Effector CD4-positive, alpha-beta T cell (primary cell): ENCODE data around the gene CAPN8.

Experiments used
- DNase-seq: peaks from one replicate; pipeline ENCODE4 v3.0.0-alpha.2; 2020

CAPN8 gene

DNA sequence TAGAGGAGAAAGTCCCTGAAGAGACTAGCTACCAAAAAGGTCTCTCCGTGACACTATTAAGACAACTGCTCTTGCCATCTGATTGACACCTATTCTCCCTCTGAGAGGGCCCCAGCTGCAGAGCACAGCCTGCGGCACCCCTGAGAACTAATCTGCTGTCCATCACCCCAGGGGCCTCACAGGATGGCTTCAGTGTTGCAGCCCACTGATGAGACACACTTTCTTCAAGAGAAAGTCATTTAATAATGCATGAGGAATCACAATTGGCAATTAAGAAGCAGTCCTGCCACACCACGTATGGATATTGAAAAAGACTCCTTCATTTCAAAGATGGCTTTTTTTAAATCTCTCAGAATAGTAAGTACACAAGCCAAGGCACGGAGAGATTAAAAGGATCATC lies 48.9 kb downstream of the CAPN8 start:
- DNase-seq: no peak

DNA sequence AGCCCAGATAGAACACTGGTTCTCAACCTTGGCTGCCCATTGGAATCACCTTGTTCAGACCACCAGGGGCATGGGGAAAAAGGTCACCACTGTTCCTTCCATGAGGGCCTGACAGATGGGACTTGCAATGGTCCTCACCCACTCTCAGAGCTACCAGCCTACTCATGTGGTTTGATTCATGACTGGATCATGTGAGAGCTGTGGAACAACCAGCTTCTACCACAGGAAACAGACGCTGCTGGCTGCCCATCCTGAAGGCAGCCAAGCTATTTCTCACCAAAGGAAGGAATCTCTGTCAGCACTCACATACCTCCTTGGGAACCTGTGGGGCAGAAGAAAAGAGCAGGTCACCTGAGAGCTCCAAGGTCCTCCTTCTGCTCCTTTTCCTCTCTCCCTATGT lies 53.6 kb downstream of the CAPN8 start:
- DNase-seq: no peak

DNA sequence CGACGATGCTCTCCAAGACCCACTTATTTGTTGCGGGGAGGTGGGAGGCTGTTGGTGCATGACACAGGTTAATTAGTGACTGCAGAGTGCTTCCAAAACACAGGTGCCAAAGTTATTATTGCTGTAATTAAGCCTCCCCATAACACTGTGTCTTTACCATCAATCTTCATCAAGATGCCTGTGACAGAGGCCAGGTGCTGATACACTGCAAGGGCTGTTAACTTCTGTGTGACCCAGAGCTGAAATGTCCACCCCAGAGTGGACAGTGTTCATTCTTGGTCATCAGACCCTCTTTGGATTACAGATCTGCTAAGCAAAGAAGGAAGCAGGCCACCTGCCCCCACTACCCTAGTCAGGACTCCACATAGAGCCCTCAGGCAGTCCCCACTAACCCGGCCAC lies 55.5 kb downstream of the CAPN8 start:
- no peak for DNase-seq

DNA sequence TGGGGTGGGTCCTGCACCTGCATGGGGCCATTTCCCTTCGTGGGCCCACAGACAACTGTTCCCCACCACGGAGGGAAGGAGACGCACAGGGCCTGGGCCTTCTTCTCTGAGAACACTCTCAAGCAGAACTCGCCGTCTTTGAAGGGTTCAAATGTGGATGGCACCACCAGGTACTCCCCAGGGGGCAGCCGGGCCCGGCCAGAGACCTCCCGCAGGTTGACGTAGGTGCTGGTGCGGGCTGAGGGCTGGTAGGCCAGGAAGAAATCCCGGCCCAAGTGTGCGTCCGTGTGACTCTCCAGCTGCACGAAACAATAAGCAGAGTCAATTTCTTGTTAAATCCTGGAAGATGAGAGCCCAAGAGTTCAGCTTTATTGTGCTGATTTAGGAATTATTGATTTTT lies 56.4 kb downstream of the CAPN8 start:
- no peak for DNase-seq

DNA sequence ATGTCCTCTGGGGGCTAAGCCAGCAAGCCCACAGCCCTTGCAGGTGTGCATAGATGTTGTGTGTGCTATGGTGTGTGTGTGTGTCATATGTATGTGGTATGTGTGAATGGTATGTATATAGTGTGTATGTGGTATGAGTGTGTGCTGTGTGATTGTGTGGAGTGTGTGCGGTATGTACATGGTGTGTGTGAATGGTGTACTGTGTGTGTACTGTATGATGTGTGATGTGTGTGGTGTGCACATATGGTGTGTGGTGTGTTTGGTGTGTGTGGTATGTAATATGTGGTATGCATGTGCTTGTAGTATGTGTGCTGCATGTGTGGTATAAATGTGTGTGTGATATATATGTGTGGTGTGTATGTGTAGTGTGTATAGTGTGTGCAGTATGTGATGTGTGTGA lies 107.0 kb downstream of the CAPN8 start:
- no peak for DNase-seq

DNA sequence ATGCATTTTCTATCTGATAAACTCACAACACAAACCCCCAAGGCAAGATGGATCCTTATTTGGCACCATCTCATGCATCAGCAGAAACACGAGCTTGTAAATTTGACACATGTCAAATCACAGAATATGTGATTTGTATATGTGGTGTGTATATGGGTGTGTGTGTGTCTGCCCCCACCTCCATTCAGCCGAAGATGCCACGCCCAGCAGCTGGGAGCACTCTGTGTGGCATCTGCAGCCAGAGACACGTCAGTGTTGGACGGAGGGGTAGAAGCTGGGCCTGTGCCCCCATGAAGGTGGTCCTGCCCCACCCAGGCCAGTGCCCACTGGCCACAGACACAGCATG lies 108.4 kb downstream of the CAPN8 start:
- DNase-seq: no peak

DNA sequence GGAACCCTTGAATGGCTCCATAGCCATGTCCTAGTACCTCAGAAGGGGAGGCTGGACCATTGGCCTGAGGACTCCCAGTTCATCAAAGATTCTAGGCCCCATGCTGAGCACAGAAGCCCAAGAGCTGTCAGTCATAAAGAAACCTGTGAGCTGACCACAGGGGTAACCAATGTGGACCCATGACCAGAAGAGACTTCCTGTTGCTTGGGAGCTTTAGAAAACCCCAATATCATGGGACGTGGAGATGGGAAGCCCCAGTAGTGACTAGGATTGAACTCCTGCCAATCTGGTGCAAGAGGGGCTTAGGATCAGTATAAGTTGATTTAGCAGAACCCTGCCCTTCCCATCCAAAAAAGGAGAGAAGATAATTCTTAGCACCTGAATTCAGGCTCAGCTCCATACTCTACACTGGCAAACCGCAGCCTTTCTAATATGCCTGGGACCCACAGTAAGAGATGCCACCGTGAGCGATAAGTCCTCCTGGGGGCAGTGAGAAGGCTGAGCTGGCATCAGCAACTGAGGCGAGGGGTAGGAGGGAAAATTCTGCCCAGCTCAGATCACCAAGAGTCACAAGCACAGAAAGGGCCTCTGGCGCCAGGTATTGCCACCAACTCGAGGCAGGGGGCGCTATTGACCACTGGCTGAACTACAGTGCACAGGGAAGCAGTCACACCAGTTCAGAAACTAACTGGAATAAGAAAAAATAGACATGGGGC lies 108.9 kb downstream of the CAPN8 start:
- no peak for DNase-seq

DNA sequence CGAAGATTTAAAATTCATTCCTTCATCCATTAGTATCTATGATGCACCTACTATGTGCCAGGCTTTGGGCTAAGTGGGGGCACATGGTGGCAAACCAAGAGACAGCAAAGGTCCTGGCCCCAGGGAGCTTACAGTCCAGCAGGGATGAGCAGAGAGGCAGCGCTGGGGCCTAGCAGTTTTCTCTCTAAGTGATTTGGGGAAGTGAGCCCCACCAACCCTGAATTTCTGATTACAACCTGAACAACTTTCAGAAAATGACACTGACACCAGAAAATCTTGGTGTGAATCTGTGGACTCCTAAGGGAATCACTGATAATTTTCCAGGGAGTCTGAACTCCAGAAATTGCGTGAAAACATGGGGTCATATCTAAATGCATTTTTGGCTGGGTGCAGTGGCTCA lies 111.5 kb downstream of the CAPN8 start:
- DNase-seq: no peak

DNA sequence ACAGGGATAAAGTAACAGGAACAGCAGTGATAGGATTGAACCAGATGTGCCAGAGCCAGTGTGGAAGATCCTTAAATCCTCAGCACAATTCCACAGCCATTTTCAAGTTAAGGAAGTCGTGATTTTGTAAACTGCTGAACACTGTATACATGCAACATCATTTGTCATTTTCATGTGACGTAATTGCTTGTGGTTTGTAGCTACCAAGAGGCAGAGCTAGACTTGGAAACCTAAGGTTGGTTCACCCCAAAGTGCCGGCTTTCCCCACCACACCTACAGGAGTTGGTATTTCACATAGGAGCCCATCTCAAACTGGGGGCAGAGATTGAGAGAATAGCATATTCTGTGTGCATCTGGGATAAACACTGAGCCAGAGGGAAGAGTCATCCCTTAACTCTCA lies 113.9 kb downstream of the CAPN8 start:
- no peak for DNase-seq

DNA sequence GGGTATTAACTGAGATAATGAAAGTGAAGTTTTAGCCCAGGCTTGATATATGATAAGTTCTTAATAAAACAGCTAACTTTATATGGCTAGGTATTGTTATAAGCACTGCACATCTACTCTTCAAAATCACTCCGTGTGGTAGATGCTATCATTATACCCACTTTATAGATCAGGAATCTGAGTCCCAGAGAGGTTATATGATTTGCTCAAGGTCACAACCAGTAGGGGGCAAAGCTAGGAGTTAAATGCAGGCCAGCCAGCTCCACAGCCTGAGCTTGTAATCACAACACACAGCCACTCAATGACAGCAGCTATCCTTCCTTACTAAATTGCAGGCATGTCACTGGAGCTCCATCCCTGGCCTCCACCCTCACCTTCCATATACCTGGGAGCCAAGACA lies 115.8 kb downstream of the CAPN8 start:
- DNase-seq: no peak

DNA sequence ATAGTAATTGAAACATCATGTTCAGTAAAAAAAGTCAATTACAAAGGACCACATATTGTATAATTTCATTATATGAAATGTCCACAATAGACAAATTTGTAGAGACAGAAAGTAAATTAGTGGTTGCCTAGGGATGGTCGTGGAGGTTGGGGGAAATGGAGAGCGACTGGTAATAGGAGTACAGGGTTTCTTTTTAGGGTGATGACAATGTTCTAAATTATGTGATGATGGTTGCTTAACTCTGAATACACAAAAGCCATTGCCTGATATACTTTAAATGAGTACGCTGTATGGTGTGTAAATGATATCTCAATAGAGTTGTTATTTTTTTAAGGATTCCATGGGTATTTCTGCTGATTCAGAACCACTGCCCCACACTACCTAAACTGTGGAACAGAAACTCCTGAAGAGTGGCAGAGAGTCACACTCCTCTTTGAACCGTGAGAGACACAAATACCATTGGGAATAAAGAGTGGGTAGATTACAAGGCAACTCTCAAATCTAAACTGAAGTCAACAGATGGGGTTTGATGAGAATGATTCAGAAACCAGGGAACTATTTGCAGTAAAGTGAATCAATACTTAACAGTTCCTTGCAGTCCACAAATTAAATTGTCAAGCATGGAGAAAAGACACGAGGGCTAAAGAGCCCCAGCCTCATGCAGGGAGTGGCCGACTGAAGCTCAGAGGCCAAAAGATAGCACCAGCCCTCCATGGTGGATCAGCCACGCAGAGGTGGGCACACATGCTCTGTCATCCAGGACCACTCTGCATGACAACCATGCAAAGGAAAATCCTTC lies 118.0 kb downstream of the CAPN8 start:
- DNase-seq: no peak

DNA sequence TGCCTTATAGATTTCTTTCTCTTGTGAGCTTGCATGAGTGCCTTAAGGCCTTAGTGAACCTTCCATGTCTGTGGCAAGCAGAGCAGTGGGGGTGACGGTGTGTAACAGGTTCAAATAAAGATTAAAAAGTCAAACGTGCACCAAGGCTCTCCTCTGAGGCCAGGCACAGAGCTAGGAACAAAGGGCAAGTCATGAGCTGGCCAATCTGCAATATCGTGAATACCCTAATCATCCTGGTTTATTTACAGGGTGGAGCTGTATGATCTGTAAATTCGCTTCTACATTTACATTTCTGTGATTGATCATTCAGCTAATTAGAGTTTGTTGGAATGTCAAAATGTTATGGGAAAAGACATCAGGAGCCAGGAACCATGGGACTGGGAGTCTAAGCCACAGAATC lies 120.2 kb downstream of the CAPN8 start:
- no peak for DNase-seq

DNA sequence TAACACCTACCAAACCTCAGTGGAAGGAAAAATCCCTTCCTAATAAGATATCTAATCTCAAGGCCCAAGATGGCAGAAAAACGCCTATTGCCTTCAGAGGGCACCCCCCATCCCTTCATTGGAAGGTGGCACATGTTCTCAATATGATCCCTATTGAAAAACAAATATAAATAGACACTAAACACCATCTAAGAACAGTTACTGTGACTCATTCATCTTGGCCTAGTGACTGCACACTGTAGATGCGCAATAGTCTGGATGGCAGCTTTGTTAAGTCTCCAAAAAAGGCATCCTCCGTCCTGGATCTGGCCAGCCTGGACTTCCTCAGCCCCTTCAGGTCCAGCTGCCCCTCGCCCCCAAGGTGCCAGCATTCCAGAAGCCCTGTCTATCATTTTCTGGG lies 121.9 kb downstream of the CAPN8 start:
- no peak for DNase-seq

DNA sequence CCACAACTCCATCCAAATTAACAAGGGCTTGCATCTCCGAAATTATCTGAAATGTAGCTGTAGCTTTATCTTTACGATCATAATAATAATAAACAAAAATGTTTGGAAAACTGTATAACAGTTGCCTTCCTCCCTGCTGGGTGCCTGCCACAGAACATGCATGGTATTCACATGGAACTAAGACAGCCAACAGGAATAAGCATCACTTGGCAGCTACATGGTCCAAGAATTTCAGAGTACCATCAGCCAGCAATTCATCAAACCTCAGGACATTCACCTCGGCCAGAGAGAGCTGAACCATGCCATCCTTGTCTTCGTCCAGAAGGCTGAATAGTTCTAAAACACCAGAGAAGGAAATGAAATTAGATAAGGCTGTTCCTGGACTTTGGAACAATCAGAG lies 122.7 kb downstream of the CAPN8 start:
- no peak for DNase-seq

DNA sequence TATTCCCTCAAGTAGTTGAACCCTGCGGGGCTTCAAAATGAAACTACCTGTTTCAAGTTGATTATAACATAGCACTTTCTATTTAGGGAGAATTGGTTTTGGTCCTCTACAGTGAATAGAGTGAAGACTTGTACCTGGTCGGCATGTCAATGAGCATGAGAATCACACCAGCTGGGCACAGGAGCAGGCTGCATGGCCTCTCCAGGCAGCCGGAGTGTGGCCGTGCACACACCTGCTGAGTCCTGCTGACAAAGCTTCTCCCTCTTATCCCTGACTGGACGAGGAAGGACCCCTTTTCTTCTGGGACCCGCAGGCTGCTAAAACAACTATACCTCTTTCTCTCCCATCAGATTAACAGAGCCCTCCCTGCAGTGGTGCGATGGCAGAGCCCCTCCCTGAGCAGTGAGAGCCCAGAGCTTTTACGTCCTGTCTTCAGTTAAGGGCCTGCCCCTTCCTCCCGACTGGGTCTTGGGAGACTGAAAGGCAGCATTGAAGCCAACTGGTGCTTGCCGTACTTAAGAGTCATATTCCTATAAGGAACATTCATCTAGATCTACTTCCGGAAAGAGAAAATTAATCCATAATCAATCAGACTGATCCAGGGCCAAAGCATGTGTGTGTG lies 124.9 kb downstream of the CAPN8 start:
- DNase-seq: no peak

DNA sequence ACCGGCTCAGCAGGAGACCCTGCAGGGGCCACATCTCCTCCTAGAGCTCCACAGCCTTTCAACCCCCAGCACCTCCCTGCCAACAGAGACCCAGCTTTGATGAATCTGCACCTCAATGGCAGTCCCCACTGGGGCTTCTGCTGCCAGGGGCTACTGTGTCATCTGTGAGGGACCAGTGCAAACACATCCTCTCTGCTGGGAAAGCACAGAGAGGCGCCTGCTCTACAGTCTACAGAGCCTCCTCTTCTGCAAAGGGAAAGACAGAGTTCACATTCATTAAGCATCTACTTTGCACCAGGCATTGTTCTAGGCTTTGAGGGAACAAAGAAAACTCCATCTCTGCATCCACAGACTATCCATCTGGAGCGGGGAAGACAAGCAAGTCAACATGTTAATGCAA lies 125.8 kb downstream of the CAPN8 start:
- no peak for DNase-seq

DNA sequence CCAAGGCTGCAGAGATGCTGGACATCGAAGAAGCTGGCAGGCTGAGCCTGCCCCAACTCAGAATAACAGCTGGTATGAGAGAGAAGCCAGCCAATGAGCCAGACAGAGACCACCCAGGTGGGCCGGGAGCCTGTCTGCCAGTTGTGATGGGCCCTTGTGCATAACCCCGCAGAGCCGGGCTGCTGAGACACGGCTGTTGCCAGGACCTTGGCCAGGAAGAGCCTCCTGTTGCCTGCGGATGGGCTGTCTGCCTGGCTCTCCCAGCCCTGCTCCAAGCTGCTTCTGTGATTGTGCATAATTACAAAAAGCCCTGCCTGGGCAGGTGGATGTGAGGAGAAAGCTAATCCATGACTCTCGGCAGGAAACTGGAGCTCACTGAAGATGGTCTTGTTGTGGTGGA lies 126.5 kb downstream of the CAPN8 start:
- DNase-seq: no peak

DNA sequence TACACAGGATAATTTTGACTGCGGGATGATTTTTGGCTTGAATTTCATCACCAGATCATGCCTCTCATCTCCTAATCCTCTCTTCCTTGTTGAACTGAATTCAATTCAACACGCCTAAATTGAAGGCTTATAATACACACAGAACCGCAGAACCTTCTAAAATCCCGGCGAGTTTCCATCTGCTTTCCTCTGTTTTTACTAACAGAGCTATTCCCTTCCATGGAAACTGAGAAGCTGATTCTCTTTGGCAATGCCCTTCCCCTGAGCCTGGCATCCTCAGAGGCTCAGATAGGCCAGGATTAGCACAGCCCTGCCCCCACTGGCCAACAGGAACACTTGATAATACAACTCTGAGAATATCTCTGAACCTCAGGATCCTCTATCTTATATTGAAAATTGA lies 130.2 kb downstream of the CAPN8 start:
- no peak for DNase-seq

DNA sequence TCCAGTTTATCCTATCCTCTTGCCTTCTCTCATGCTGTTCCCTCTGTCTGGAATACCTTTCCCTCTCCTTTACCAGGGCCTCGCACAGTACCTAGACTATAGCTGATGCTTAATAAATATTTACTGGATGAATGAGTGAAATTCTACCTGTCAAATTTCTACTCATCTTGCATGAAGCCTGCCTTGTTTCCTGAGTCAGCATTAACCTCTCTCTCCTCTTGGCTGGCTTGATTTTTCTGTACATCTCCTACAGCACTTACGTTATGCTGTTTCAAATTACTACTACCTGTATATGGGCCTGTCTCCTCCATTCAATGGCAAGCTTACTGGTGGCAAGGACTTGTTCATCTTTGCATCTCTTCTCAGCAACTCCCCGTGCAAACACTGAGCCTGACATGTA lies 130.8 kb downstream of the CAPN8 start:
- no peak for DNase-seq

DNA sequence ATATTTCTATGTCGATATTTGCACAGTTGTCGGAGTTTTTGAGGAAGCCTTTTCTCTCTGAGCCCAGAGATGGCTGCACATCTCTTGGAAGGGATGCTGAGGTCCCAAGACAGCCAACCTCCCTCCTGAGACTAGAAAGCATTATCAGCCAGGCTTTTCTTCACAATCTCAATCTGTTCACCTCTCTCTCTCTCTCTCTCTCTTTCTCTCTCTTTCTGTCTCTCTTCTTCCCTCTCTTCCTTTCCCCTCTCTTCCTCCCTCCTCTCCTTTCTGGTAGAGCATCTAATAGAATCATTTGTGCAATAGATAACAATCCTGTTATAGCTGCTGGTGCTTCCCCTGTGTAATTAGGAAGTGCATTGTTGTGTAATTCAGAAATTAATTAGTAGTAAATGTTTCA lies 131.8 kb downstream of the CAPN8 start:
- DNase-seq: no peak

DNA sequence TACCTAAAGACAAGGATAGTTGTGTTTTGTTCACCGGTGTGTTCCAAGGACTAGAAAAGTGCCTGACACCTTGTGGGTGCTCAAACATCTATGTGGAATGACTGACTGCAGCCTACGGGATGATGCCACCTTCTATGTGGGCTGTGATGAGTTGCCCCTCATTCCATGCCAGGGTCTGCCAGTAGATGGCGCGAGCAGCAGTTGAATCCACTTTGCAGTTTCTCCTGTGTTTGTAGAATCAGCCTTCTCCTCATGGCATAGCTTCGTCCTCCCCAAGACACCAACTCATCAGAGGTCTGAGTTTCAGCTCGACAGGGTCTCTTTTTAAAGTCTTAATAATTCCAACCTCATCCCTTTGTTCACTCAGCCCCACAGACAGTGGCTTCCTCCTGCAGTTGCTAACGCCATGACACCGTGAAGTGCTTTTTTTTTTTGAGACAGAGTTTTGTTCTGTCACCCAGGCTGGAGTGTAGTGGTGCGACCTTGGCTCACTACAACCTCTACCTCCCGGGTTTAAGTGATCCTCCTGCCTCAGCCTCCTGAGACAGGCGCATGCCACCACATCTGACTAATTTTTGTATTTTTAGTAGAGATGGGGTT lies 133.7 kb downstream of the CAPN8 start:
- DNase-seq: peak; percentile 12

DNA sequence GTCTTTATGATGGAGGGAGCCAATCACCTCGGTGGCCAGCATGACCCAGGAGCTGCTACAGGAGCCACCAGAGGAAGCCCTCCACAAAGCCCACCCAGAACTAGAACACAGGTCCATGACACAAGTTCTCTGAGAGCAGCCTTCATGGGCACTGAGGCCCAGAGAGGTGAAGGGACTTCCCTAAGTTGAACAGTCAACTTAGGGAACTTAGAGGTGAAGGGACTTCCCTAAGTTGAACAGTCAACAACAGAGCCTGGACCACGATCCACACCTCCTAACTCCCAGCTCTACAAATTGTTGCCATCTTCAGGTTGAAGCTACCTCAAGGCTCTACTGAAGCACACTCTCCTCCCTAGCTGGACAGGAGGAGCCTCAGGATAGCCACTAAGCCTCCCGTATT lies 139.5 kb downstream of the CAPN8 start:
- DNase-seq: no peak

DNA sequence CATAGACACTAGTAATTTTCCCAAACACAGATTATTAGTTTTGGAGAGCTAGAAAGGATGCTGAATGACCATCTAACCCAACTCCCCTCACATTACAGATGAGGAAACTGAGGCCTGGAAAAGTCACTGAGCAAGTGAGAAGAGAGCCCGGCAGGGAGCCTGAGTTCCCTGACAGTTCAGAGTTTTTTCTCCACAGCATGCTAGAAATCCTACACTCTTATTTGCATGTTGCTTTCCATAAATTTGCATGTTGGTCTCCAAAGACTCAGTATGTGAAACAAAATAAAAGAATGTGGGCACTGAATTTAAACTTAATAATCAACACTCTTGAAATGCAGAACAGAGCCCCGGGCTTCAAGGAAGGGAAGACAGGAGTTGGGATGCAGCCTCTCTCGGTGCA lies 140.0 kb downstream of the CAPN8 start:
- no peak for DNase-seq

DNA sequence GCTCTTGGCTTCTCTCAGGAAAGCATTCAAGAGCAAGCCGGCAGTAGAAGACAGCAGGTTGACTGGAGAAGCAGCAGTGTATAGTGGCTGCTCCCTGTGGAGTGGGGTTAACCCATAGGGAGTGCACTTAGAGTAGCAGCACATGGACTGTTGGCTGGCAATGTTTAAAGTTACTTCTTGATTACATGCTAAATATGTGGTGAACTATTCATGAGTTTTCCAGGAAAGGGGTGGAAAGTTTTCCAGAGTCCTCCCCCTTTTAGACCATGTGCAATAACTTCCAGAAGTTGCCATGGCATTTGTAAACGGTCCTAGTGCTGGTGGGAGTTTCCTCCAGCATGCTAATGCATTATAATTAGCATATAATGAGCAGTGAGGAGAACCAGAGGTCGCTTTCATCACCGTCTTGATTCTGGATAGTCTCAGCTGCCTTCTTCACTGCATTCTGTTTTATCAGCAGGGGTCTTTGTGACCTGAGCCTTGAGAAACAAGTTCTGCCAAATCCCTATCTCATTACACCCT lies 140.5 kb downstream of the CAPN8 start:
- no peak for DNase-seq
